DND-41 (cell line): ENCODE results near the gene PRSS27.

Source experiments
- CTCF ChIP-seq: IDR thresholded peaks from 2 replicates; pipeline ENCODE4 v1.5.1; 2012; ENCODE audit warnings: borderline replicate concordance, low read length, moderate library complexity, mild to moderate bottlenecking; ENCODE audit not compliant: poor library complexity, severe bottlenecking; ENCODE audit errors: extremely low read depth
- EZH2 ChIP-seq: IDR thresholded peaks from 3 replicates; pipeline ENCODE4 v1.6.1; 2012; ENCODE audit warnings: borderline replicate concordance, low read depth, mild to moderate bottlenecking, moderate library complexity, low read length, inconsistent platforms; ENCODE audit not compliant: severe bottlenecking

- TF ChIP-seq EZH2 (no peak), CTCF (no peak)
Measured at GRCh38 chr16:2697401-2697948, 22.5 kb downstream of the PRSS27 start.
